Stimulated activated naive CD4-positive, alpha-beta T cell treated with Interleukin-2 at 50 U/mL for 16 hours (primary cell): ENCODE results near the gene ZBTB20.
A peak's percentile ranks its signal among the peaks of the same experiment; 100 is the strongest.

ENCODE experiments used
- DNase-seq: peaks from one replicate; lab custom pipeline; 2025; lab: John Stamatoyannopoulos, UW

The ZBTB20 gene

GRCh38 chr3:114332342-114333179 lies 814.5 kb downstream of the ZBTB20 start:
- no peak for DNase-seq

GRCh38 chr3:114331710-114332109 lies 815.4 kb downstream of the ZBTB20 start:
- DNase-seq = no peak

GRCh38 chr3:114331007-114331406 lies 816.1 kb downstream of the ZBTB20 start:
- no peak for DNase-seq

GRCh38 chr3:114329823-114330222 lies 817.3 kb downstream of the ZBTB20 start:
- DNase-seq = no peak

- no peak for DNase-seq
Measured at GRCh38 chr3:114328345-114328744, 818.7 kb downstream of the ZBTB20 start.

GRCh38 chr3:114327665-114328064 lies 819.4 kb downstream of the ZBTB20 start:
- no peak for DNase-seq

- no peak for DNase-seq
Measured at GRCh38 chr3:114323546-114324254, 823.4 kb downstream of the ZBTB20 start.

GRCh38 chr3:114320246-114320645 lies 826.8 kb downstream of the ZBTB20 start:
- DNase-seq = no peak

GRCh38 chr3:114319453-114319852 lies 827.6 kb downstream of the ZBTB20 start:
- DNase-seq = no peak

GRCh38 chr3:114318295-114318694 lies 828.8 kb downstream of the ZBTB20 start:
- DNase-seq = peak; percentile 19

- no peak for DNase-seq
Measured at GRCh38 chr3:114314282-114314681, 832.8 kb downstream of the ZBTB20 start.

- DNase-seq = no peak
Measured at GRCh38 chr3:114313426-114313825, 833.7 kb downstream of the ZBTB20 start.

- DNase-seq = no peak
Measured at GRCh38 chr3:114310695-114311094, 836.4 kb downstream of the ZBTB20 start.

- peak; percentile 69 for DNase-seq
Measured at GRCh38 chr3:114308830-114309229, 838.3 kb downstream of the ZBTB20 start.

- no peak for DNase-seq
Measured at GRCh38 chr3:114308377-114308776, 838.7 kb downstream of the ZBTB20 start.

- DNase-seq = no peak
Measured at GRCh38 chr3:114307832-114308231, 839.3 kb downstream of the ZBTB20 start.

- peak; percentile 46 for DNase-seq
Measured at GRCh38 chr3:114307222-114307830, 839.8 kb downstream of the ZBTB20 start.

GRCh38 chr3:114299941-114300624 lies 847.0 kb downstream of the ZBTB20 start:
- DNase-seq = no peak

- DNase-seq = peak; percentile 25
Measured at GRCh38 chr3:114299421-114299820, 847.7 kb downstream of the ZBTB20 start.

GRCh38 chr3:114295946-114296345 lies 851.1 kb downstream of the ZBTB20 start:
- DNase-seq = no peak

- DNase-seq = peak; percentile 15
Measured at GRCh38 chr3:114294940-114295480, 852.1 kb downstream of the ZBTB20 start.
